IPS-11a (cell line): Measurements from ENCODE around the gene AUTS2.

Experiments used
- H3K4me3 ChIP-seq: one replicate; pipeline ENCODE4 v1.5.1; 2013; ENCODE audit warnings: low read depth, low read length, control low read depth

The AUTS2 gene

GRCh38 chr7:69879989-69880388 lies 281.7 kb downstream of the AUTS2 start:
- no peak overlapping the region for H3K4me3 ChIP-seq

GRCh38 chr7:69880840-69881239 lies 282.6 kb downstream of the AUTS2 start:
- H3K4me3 ChIP-seq: no peak overlapping the region

- H3K4me3 ChIP-seq: no peak overlapping the region
Observed at GRCh38 chr7:69882269-69882668, 284.0 kb downstream of the AUTS2 start.

GRCh38 chr7:69883399-69883891 lies 285.2 kb downstream of the AUTS2 start:
- no peak overlapping the region for H3K4me3 ChIP-seq

- no peak overlapping the region for H3K4me3 ChIP-seq
Observed at GRCh38 chr7:69885431-69885830, 287.2 kb downstream of the AUTS2 start.

- no peak overlapping the region for H3K4me3 ChIP-seq
Observed at GRCh38 chr7:69889338-69889975, 291.2 kb downstream of the AUTS2 start.

GRCh38 chr7:69889976-69890351 lies 291.7 kb downstream of the AUTS2 start:
- no peak overlapping the region for H3K4me3 ChIP-seq

- H3K4me3 ChIP-seq: no peak overlapping the region
Observed at GRCh38 chr7:69892790-69893189, 294.5 kb downstream of the AUTS2 start.

GRCh38 chr7:69893906-69894305 lies 295.6 kb downstream of the AUTS2 start:
- no peak overlapping the region for H3K4me3 ChIP-seq

GRCh38 chr7:69895446-69895845 lies 297.2 kb downstream of the AUTS2 start:
- no peak overlapping the region for H3K4me3 ChIP-seq

- H3K4me3 ChIP-seq: no peak overlapping the region
Observed at GRCh38 chr7:69896121-69896520, 297.8 kb downstream of the AUTS2 start.

- no peak overlapping the region for H3K4me3 ChIP-seq
Observed at GRCh38 chr7:69898189-69898588, 299.9 kb downstream of the AUTS2 start.

GRCh38 chr7:69903410-69903809 lies 305.1 kb downstream of the AUTS2 start:
- H3K4me3 ChIP-seq: no peak overlapping the region

GRCh38 chr7:69906283-69906995 lies 308.2 kb downstream of the AUTS2 start:
- no peak overlapping the region for H3K4me3 ChIP-seq

GRCh38 chr7:69907720-69908119 lies 309.4 kb downstream of the AUTS2 start:
- H3K4me3 ChIP-seq: no peak overlapping the region

GRCh38 chr7:69908454-69908853 lies 310.2 kb downstream of the AUTS2 start:
- no peak overlapping the region for H3K4me3 ChIP-seq

GRCh38 chr7:69910150-69910549 lies 311.9 kb downstream of the AUTS2 start:
- no peak overlapping the region for H3K4me3 ChIP-seq

- no peak overlapping the region for H3K4me3 ChIP-seq
Observed at GRCh38 chr7:69911337-69911736, 313.1 kb downstream of the AUTS2 start.

GRCh38 chr7:69912141-69912540 lies 313.9 kb downstream of the AUTS2 start:
- no peak overlapping the region for H3K4me3 ChIP-seq

GRCh38 chr7:69912846-69913245 lies 314.6 kb downstream of the AUTS2 start:
- H3K4me3 ChIP-seq: no peak overlapping the region

GRCh38 chr7:69919426-69920111 lies 321.3 kb downstream of the AUTS2 start:
- H3K4me3 ChIP-seq: no peak overlapping the region

GRCh38 chr7:69920797-69921196 lies 322.5 kb downstream of the AUTS2 start:
- no peak overlapping the region for H3K4me3 ChIP-seq
